ENCODE data around the gene HMGCL.

HMGCL gene

DNA sequence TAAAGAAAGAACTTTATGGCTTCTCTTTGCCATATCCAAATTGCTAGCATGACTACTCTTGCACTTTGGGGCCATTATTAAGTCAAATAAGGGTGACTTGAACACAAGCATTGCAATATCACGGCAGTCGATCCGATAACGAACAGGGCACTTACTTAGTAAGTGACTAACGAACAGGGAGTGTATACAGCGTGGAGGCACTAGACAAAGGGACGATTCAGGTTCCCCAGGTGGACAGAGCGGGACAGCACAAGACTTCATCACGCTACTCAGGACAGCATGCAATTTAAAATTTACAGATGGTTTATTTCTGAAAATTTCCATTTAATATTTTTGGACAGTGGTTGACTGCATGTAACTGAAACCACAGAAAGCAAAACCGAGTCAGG lies 52.4 kb downstream of the HMGCL start:
- no peak overlapping the region for H3K4me3 ChIP-seq (ENCODE audit: low read length in 2 of 2)

DNA sequence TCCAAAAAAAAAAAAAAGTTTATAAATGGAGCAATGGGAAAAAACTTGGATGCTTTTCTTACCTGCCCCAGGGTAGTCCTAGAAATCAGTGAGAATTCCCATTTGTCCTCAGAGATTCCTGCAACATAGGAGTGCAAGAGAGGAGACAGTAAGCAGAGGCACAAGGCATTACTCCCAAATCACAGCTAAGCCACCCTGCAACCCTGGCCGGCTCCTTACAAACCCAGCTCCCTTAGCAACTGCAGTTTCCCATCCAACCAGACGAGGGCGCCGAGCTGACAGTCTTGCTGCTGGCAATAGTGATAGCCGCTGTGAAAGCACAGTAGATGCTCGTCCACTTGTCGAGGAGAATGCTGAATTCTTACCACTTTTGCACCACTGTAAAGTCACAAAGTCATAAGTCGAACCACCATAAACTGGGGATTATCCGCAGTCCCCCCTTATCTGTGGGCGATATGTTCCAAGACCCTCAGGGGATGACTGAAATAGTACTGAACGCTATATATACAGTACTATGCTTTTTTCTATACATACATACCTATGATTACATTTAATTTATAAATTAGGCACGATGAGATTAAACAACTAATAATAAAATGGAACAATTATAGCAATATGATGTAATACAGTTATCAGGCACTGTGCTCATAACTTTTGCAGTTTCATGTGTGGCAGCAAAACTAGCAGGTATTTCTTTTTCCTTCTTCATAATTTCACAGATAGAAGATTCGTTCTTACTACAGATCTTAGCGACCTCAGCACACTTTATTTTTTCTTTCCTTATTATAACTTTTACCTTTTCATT lies 53.0 kb downstream of the HMGCL start:
- Histone ChIP-seq H3K9ac (ENCODE audit: low read length in 2 of 2) (peak overlapping the region in 1 of 2 donors; percentile 5), H3K4me3 (ENCODE audit: low read length in 2 of 2) (no peak overlapping the region), H3K36me3 (ENCODE audit: control insufficient read depth in 2 of 2, insufficient read depth in 2 of 2, low read length in 2 of 2) (peaks cover 0 to 3% of the 10 kb centered on the region in 2 donors), H3K9me3 (ENCODE audit: control insufficient read depth in 2 of 2, low read length in 2 of 2) (no peaks in the 10 kb centered on the region), H3K4me1 (ENCODE audit: control insufficient read depth, insufficient read depth, low read length) (peaks cover 4% of the 10 kb centered on the region), H3K27me3 (ENCODE audit: control insufficient read depth in 1 of 2, insufficient read depth in 2 of 2, low read length in 2 of 2) (no peaks in the 10 kb centered on the region), H3K27ac (ENCODE audit: low read length) (no peak overlapping the region)

More for the DNA sequence above, 52.4 kb downstream of the HMGCL start:
- Histone ChIP-seq H3K9ac (ENCODE audit: low read length in 2 of 2) (no peak overlapping the region), H3K27ac (ENCODE audit: low read length) (no peak overlapping the region), H3K4me1 (ENCODE audit: control insufficient read depth, insufficient read depth, low read length) (peaks cover 9% of the 10 kb centered on the region), H3K27me3 (ENCODE audit: control insufficient read depth in 1 of 2, insufficient read depth in 2 of 2, low read length in 2 of 2) (no peaks in the 10 kb centered on the region), H3K36me3 (ENCODE audit: control insufficient read depth in 2 of 2, insufficient read depth in 2 of 2, low read length in 2 of 2) (no peaks in the 10 kb centered on the region), H3K9me3 (ENCODE audit: control insufficient read depth in 2 of 2, low read length in 2 of 2) (no peaks in the 10 kb centered on the region)

DNA sequence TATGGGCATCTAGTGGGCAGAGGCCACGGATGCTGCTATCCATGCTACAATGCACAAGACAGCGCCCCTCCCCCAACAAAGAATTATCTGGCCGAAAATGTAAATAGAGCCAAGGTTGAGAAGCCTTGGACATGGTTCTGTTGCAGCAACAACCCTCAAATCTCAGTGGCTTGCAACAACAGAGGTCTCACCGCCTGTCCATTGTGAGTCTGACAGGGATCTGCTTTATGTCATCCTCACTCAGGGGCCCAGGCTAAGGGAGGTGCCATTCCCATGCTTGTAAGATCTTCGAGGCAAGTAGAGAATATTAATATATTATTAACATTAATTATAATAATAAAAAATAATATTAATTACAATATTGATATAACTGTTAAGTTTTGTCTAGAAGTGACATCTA lies 56.5 kb downstream of the HMGCL start:
- H3K9me3 ChIP-seq (ENCODE audit: control insufficient read depth in 2 of 2, low read length in 2 of 2): no peaks in the 10 kb centered on the region
- peaks cover 0 to 8% of the 10 kb centered on the region in 2 donors for H3K36me3 ChIP-seq (ENCODE audit: control insufficient read depth in 2 of 2, insufficient read depth in 2 of 2, low read length in 2 of 2)
- no peak overlapping the region for H3K27ac ChIP-seq (ENCODE audit: low read length)
- H3K9ac ChIP-seq (ENCODE audit: low read length in 2 of 2): no peak overlapping the region
- H3K27me3 ChIP-seq (ENCODE audit: control insufficient read depth in 1 of 2, insufficient read depth in 2 of 2, low read length in 2 of 2): no peaks in the 10 kb centered on the region
- H3K4me3 ChIP-seq (ENCODE audit: low read length in 2 of 2): no peak overlapping the region
- peaks cover 3% of the 10 kb centered on the region for H3K4me1 ChIP-seq (ENCODE audit: control insufficient read depth, insufficient read depth, low read length)

DNA sequence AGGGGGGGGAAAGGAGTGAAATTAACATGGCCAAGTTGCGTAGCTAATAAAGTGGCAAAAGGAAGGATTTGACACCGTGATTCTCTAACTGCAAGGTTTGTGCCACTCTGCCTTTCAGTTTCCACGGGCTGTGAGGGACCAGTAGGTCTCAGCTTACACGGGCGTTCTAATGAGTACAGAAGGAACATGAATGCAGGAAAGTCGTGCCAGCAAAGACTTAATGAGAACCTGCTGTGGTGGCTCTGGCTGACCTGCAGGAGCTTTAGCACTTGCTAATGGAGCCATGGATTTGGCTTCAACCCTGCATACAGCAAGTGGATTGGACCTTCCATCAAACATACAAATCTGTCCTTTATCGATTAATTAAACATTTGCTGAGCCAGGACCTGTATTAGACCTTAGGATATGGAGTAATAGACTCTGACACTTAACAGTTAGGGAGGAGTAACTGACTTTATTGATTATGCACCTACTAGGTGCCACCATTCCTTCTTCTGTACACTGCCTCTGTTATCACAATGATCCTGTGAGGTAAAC lies 62.1 kb downstream of the HMGCL start:
- H3K36me3 ChIP-seq (ENCODE audit: control insufficient read depth in 2 of 2, insufficient read depth in 2 of 2, low read length in 2 of 2): peaks cover 28 to 29% of the 10 kb centered on the region in 2 donors
- no peak overlapping the region for H3K4me3 ChIP-seq (ENCODE audit: low read length in 2 of 2)
- H3K4me1 ChIP-seq (ENCODE audit: control insufficient read depth, insufficient read depth, low read length): peaks cover 4% of the 10 kb centered on the region
- H3K9ac ChIP-seq (ENCODE audit: low read length in 2 of 2): no peak overlapping the region
- H3K9me3 ChIP-seq (ENCODE audit: control insufficient read depth in 2 of 2, low read length in 2 of 2): no peaks in the 10 kb centered on the region
- H3K27ac ChIP-seq (ENCODE audit: low read length): peak overlapping the region; percentile 62
- H3K27me3 ChIP-seq (ENCODE audit: control insufficient read depth in 1 of 2, insufficient read depth in 2 of 2, low read length in 2 of 2): no peaks in the 10 kb centered on the region

DNA sequence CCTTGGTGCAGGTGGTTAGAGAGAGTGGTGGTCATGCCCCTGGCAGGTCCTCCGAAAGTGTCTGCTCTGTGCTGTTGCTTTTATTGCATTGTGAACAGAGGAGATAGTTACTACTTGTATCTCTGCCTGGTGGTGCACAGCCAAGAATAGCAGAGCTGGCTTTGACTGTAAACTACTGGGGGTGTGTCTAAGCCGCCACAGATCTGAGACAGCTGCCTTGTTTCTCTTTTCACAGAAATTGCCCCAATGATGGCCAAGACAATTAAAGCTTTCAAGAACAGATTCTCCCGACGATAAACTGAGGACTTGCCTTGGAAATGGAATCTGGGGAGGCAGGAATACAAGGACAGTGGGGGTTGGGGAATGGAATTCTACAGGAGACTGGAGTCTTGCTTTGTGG lies 66.0 kb downstream of the HMGCL start:
- Histone ChIP-seq H3K36me3 (ENCODE audit: control insufficient read depth in 2 of 2, insufficient read depth in 2 of 2, low read length in 2 of 2) (peaks cover 48 to 56% of the 10 kb centered on the region in 2 donors), H3K9ac (ENCODE audit: low read length in 2 of 2) (no peak overlapping the region)

DNA sequence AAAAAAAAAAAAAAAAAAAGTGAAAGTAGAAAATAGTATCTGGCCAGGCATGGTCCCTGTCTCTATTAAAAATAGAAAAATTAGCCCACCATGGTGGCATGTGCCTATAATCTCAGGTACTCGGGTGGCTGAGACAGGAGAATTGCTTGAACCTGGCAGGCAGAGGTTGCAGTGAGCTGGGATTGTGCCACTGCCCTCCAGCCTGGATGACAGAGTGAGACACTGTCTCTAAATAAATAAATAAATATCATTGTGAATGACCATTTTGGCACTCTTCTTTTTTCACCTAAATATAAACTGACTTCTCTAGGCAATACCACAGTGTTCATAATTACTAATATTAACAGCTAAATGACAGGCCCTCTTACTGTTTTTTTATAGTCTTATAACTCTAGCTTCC lies 67.4 kb downstream of the HMGCL start:
- no peaks in the 10 kb centered on the region for H3K9me3 ChIP-seq (ENCODE audit: control insufficient read depth in 2 of 2, low read length in 2 of 2)
- no peak overlapping the region for H3K4me3 ChIP-seq (ENCODE audit: low read length in 2 of 2)
- peaks cover 63 to 66% of the 10 kb centered on the region in 2 donors for H3K36me3 ChIP-seq (ENCODE audit: control insufficient read depth in 2 of 2, insufficient read depth in 2 of 2, low read length in 2 of 2)
- no peak overlapping the region for H3K9ac ChIP-seq (ENCODE audit: low read length in 2 of 2)
- H3K4me1 ChIP-seq (ENCODE audit: control insufficient read depth, insufficient read depth, low read length): peaks cover 2% of the 10 kb centered on the region
- H3K27me3 ChIP-seq (ENCODE audit: control insufficient read depth in 1 of 2, insufficient read depth in 2 of 2, low read length in 2 of 2): no peaks in the 10 kb centered on the region
- no peak overlapping the region for H3K27ac ChIP-seq (ENCODE audit: low read length)

More for the DNA sequence above, 66.0 kb downstream of the HMGCL start:
- Histone ChIP-seq H3K9me3 (ENCODE audit: control insufficient read depth in 2 of 2, low read length in 2 of 2) (no peaks in the 10 kb centered on the region), H3K4me3 (ENCODE audit: low read length in 2 of 2) (no peak overlapping the region), H3K27ac (ENCODE audit: low read length) (no peak overlapping the region), H3K4me1 (ENCODE audit: control insufficient read depth, insufficient read depth, low read length) (peaks cover 4% of the 10 kb centered on the region), H3K27me3 (ENCODE audit: control insufficient read depth in 1 of 2, insufficient read depth in 2 of 2, low read length in 2 of 2) (no peaks in the 10 kb centered on the region)

DNA sequence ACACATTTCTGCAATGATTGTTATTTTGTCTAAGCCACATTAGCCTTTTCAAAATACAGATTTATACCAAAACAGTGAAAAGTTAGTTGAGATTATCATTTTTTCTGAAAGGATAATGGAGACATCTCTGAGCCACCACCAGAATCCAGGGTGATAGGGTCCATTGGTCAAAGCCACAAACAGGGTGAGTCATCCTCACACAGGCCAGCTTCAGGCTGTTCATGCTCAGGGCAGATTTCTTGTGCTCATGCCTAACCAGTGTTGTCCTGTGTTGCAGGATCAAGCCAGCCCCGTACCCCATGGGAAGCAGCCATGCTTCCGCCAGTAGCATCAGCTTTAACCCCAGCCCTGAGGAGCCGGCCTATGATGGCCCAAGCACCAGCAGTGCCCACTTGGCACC lies 68.6 kb downstream of the HMGCL start:
- Histone ChIP-seq H3K36me3 (ENCODE audit: control insufficient read depth in 2 of 2, insufficient read depth in 2 of 2, low read length in 2 of 2) (peaks cover 74% of the 10 kb centered on the region in 2 donors), H3K4me3 (ENCODE audit: low read length in 2 of 2) (no peak overlapping the region), H3K9ac (ENCODE audit: low read length in 2 of 2) (no peak overlapping the region), H3K27me3 (ENCODE audit: control insufficient read depth in 1 of 2, insufficient read depth in 2 of 2, low read length in 2 of 2) (no peaks in the 10 kb centered on the region), H3K27ac (ENCODE audit: low read length) (no peak overlapping the region), H3K9me3 (ENCODE audit: control insufficient read depth in 2 of 2, low read length in 2 of 2) (no peaks in the 10 kb centered on the region), H3K4me1 (ENCODE audit: control insufficient read depth, insufficient read depth, low read length) (peaks cover 2% of the 10 kb centered on the region)

DNA sequence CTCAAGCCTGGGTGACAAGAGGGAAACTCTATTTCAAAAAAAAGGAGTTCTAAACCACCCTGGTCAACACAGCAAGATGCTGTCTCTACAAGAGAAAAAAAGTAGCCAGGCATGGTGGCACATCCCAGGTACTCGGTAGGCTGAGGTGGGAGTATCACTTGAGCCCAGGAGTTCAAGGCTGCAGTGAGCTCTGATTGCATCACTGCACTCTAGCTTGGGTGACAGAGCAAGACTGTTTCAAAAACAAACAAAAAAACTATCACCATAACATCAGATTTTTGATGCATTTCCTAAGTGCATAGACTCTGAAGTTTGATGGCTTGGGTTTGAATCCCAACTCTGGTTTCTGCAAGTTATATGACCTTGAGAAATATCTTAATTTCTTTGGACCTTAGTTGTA lies 72.3 kb downstream of the HMGCL start:
- H3K4me3 ChIP-seq (ENCODE audit: low read length in 2 of 2): no peak overlapping the region
- no peaks in the 10 kb centered on the region for H3K27me3 ChIP-seq (ENCODE audit: control insufficient read depth in 1 of 2, insufficient read depth in 2 of 2, low read length in 2 of 2)
- no peak overlapping the region for H3K9ac ChIP-seq (ENCODE audit: low read length in 2 of 2)
- no peaks in the 10 kb centered on the region for H3K4me1 ChIP-seq (ENCODE audit: control insufficient read depth, insufficient read depth, low read length)
- peaks cover 63 to 66% of the 10 kb centered on the region in 2 donors for H3K36me3 ChIP-seq (ENCODE audit: control insufficient read depth in 2 of 2, insufficient read depth in 2 of 2, low read length in 2 of 2)
- H3K27ac ChIP-seq (ENCODE audit: low read length): no peak overlapping the region
- H3K9me3 ChIP-seq (ENCODE audit: control insufficient read depth in 2 of 2, low read length in 2 of 2): no peaks in the 10 kb centered on the region

Data from stomach smooth muscle (tissue), 2 donors.